Gastrocnemius medialis (tissue), 4 donors: ENCODE results near the gene TYSND1.

Source experiments
- CTCF ChIP-seq, 5 experiments: fragments of 450-650 bp in 3 of 5; fragments of 200-600 bp in 2 of 5; sonication (generic) in 2 of 5; IDR thresholded peaks in 4 of 5; conservative IDR thresholded peaks in 1 of 5; 1 replicate in 4 of 5; 2 replicates in 1 of 5; pipeline ENCODE4 v1.5.1; 2016 to 2019; ENCODE audit warnings: antibody characterized with exemption in 5 of 5, mild to moderate bottlenecking in 3 of 5, moderate library complexity in 3 of 5
- POLR2A ChIP-seq, 2 donors: fragments of 450-650 bp; IDR thresholded peaks; one replicate each; pipeline ENCODE4 v1.6.1; 2017; ENCODE audit warnings: antibody characterized with exemption in 2 of 2, mild to moderate bottlenecking in 2 of 2, moderate library complexity in 2 of 2

- TF ChIP-seq CTCF (IDR thresholded peaks at IDR 0.05 in 4 of 5, conservative IDR thresholded peaks at IDR 0.05 in 1 of 5), result no peak
- no peak for TF ChIP-seq POLR2A (IDR thresholded peaks at IDR 0.05)
Observed at GRCh38 chr10:70088308-70088698, 58.2 kb downstream of the TYSND1 start.
